Measurements from ENCODE around the gene ARPC5.

ARPC5 gene

GRCh38 chr1:183590244-183591191 lies 45.1 kb downstream of the ARPC5 start, which contains the start of gene NCF2:
Gene NCF2, minus strand, starts transcription at chr1:183590459. Its CDS starts 130 bp downstream, at chr1:183590329.
- H3K4me1 ChIP-seq (ENCODE audit: control insufficient read depth, insufficient read depth, low read length): peaks cover 14% of the 10 kb centered on the region
- no peaks in the 10 kb centered on the region for H3K36me3 ChIP-seq (ENCODE audit: control insufficient read depth, insufficient read depth, low read length)
- no peak within 1 kb of the TSS for H3K9ac ChIP-seq (ENCODE audit: low read length)
- no peaks in the 10 kb centered on the region for H3K9me3 ChIP-seq (ENCODE audit: control insufficient read depth, low read length)
- H3K27me3 ChIP-seq (ENCODE audit: control insufficient read depth, insufficient read depth, low read length): no peaks in the 10 kb centered on the region
- H3K4me3 ChIP-seq (ENCODE audit: low read length): no peak within 1 kb of the TSS

DNA sequence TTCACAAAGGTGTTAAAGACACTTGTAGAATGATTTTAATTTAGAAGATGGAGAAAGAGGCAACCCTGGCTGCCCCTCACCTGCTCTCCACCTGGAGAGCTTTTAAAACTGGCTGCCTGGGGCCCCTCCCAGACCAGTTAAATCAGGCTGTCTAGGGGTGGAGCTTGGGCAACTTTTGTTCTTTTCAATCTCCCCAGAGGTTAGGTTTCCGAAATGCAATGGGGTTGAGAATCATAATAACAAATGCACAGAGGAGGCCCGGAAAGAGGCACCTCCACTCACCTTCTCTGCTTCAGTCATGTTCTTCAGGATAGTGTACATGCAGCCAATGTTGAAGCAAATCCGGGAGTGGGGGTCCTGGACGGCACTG lies 45.7 kb downstream of the ARPC5 start:
- H3K9ac ChIP-seq (ENCODE audit: low read length): no peak overlapping the region
- H3K36me3 ChIP-seq (ENCODE audit: control insufficient read depth, insufficient read depth, low read length): no peaks in the 10 kb centered on the region
- H3K27me3 ChIP-seq (ENCODE audit: control insufficient read depth, insufficient read depth, low read length): no peaks in the 10 kb centered on the region
- no peak overlapping the region for H3K4me3 ChIP-seq (ENCODE audit: low read length)
- peaks cover 14% of the 10 kb centered on the region for H3K4me1 ChIP-seq (ENCODE audit: control insufficient read depth, insufficient read depth, low read length)
- no peaks in the 10 kb centered on the region for H3K9me3 ChIP-seq (ENCODE audit: control insufficient read depth, low read length)

DNA sequence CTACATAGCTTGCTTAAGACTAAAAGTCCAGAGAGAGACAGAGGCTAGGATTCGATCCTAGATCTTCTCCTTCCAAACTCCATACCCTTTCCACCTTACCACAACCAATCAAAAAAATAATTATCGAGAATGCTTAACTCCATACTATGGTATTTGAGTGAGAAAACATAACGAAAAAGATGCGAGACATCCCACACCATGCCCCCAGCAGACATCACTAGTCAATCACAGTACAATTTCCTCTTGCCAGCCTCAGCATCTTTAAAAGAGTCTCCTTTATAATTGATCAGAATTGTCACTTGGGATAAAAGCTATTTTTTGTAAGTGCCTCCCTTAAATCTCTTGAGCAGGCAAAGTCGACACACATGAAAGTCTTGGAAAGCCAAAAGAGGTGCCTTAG lies 46.2 kb downstream of the ARPC5 start:
- H3K4me1 ChIP-seq (ENCODE audit: control insufficient read depth, insufficient read depth, low read length): peaks cover 14% of the 10 kb centered on the region
- H3K27me3 ChIP-seq (ENCODE audit: control insufficient read depth, insufficient read depth, low read length): no peaks in the 10 kb centered on the region
- no peak overlapping the region for H3K9ac ChIP-seq (ENCODE audit: low read length)
- no peak overlapping the region for H3K4me3 ChIP-seq (ENCODE audit: low read length)
- no peaks in the 10 kb centered on the region for H3K36me3 ChIP-seq (ENCODE audit: control insufficient read depth, insufficient read depth, low read length)
- no peaks in the 10 kb centered on the region for H3K9me3 ChIP-seq (ENCODE audit: control insufficient read depth, low read length)

DNA sequence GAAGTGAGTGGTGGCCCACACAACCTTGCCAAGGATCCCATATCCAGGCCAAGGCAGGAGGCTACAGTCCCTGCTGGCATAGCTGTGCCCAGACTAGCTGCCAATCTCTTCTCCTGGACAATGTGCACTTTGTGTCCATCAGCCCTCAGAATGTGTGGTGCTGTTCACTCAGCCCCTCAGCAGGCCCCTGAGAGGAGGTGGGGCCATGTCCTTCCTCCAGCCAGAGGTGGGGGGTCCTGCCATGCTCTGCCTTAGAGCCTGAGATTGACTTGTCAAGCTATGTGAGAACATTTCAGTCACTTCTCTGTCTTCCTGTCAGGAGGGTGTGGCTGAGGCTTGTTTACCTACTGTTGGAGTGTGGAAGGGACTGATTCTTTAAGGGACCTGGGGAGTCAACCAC lies 46.8 kb downstream of the ARPC5 start:
- Histone ChIP-seq H3K4me3 (ENCODE audit: low read length) (no peak overlapping the region), H3K27me3 (ENCODE audit: control insufficient read depth, insufficient read depth, low read length) (no peaks in the 10 kb centered on the region), H3K4me1 (ENCODE audit: control insufficient read depth, insufficient read depth, low read length) (peaks cover 14% of the 10 kb centered on the region), H3K9me3 (ENCODE audit: control insufficient read depth, low read length) (no peaks in the 10 kb centered on the region), H3K36me3 (ENCODE audit: control insufficient read depth, insufficient read depth, low read length) (no peaks in the 10 kb centered on the region), H3K9ac (ENCODE audit: low read length) (no peak overlapping the region)

DNA sequence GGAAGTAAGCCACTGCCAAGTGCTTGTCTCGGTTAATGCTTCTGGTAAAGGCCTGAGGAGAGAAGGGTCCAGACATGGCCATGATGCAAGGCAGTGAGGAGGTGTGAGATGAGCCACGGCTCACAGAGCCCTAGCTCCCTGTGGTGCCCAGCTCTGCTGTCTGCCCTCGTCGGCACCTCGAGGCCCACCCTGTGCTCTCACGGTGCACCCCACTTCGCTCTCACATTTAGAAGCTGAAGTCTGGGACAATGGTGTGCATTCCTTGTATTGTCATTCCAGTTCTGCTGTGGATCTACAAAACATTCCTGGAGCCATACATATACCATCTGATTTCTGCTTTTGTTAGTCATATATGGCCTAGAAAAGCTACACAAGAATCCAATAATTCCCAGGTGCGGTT lies 48.7 kb downstream of the ARPC5 start:
- Histone ChIP-seq H3K4me1 (ENCODE audit: control insufficient read depth, insufficient read depth, low read length) (peaks cover 14% of the 10 kb centered on the region), H3K4me3 (ENCODE audit: low read length) (no peak overlapping the region), H3K9ac (ENCODE audit: low read length) (no peak overlapping the region), H3K27me3 (ENCODE audit: control insufficient read depth, insufficient read depth, low read length) (no peaks in the 10 kb centered on the region), H3K36me3 (ENCODE audit: control insufficient read depth, insufficient read depth, low read length) (no peaks in the 10 kb centered on the region), H3K9me3 (ENCODE audit: control insufficient read depth, low read length) (no peaks in the 10 kb centered on the region)

DNA sequence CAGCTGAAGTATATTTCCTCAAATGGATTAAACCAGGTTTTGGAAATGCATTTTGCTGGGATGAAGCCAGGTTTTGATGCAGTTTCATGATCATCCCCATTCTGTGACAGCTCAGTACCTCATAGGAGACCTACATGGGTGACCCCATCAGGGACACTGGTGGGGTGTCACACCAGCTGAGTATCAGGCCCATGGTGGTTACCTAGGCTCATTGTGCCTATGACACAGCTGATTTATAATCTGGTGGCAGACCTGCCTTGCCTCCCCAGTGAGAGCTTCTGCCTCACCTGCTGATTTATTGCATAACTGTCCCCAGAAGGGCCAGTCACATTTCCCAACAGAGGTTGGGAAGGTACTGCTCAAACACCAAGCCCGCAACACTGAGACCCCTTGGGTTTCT lies 49.1 kb downstream of the ARPC5 start:
- no peaks in the 10 kb centered on the region for H3K36me3 ChIP-seq (ENCODE audit: control insufficient read depth, insufficient read depth, low read length)
- H3K4me3 ChIP-seq (ENCODE audit: low read length): no peak overlapping the region
- no peaks in the 10 kb centered on the region for H3K9me3 ChIP-seq (ENCODE audit: control insufficient read depth, low read length)
- H3K27me3 ChIP-seq (ENCODE audit: control insufficient read depth, insufficient read depth, low read length): no peaks in the 10 kb centered on the region
- H3K9ac ChIP-seq (ENCODE audit: low read length): no peak overlapping the region
- peaks cover 14% of the 10 kb centered on the region for H3K4me1 ChIP-seq (ENCODE audit: control insufficient read depth, insufficient read depth, low read length)

DNA sequence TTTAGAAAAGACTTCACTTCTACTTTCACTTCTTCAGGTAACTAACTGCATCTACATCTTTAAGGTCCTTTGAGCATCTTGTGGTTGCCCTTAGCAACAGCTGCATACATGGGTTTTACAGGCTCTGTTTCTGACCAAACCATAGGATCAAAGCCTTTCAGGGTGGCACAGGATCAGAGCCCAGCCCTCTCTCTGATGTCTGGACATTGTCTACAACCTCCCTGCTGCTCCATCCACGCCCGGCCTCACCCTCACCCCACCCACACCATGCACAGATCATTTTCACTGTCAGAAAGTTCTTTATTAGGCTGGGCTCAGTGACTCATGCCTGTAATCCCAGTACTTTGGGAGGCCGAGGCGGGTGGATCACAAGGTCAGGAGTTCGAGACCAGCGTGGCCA lies 50.5 kb downstream of the ARPC5 start:
- H3K27me3 ChIP-seq (ENCODE audit: control insufficient read depth, insufficient read depth, low read length): no peaks in the 10 kb centered on the region
- peaks cover 8% of the 10 kb centered on the region for H3K4me1 ChIP-seq (ENCODE audit: control insufficient read depth, insufficient read depth, low read length)
- H3K36me3 ChIP-seq (ENCODE audit: control insufficient read depth, insufficient read depth, low read length): no peaks in the 10 kb centered on the region
- H3K9ac ChIP-seq (ENCODE audit: low read length): no peak overlapping the region
- no peaks in the 10 kb centered on the region for H3K9me3 ChIP-seq (ENCODE audit: control insufficient read depth, low read length)
- H3K4me3 ChIP-seq (ENCODE audit: low read length): no peak overlapping the region

- Histone ChIP-seq H3K9me3 (ENCODE audit: control insufficient read depth, low read length) (no peaks in the 10 kb centered on the region), H3K4me1 (ENCODE audit: control insufficient read depth, insufficient read depth, low read length) (peaks cover 4% of the 10 kb centered on the region), H3K27me3 (ENCODE audit: control insufficient read depth, insufficient read depth, low read length) (no peaks in the 10 kb centered on the region), H3K4me3 (ENCODE audit: low read length) (no peak overlapping the region), H3K9ac (ENCODE audit: low read length) (no peak overlapping the region), H3K36me3 (ENCODE audit: control insufficient read depth, insufficient read depth, low read length) (no peaks in the 10 kb centered on the region)
These were observed 51.4 kb downstream of the ARPC5 start for GRCh38 chr1:183584147-183584546.

- H3K36me3 ChIP-seq (ENCODE audit: control insufficient read depth, insufficient read depth, low read length): no peaks in the 10 kb centered on the region
- H3K4me1 ChIP-seq (ENCODE audit: control insufficient read depth, insufficient read depth, low read length): no peaks in the 10 kb centered on the region
- no peak overlapping the region for H3K9ac ChIP-seq (ENCODE audit: low read length)
- H3K9me3 ChIP-seq (ENCODE audit: control insufficient read depth, low read length): no peaks in the 10 kb centered on the region
- H3K4me3 ChIP-seq (ENCODE audit: low read length): no peak overlapping the region
- H3K27me3 ChIP-seq (ENCODE audit: control insufficient read depth, insufficient read depth, low read length): no peaks in the 10 kb centered on the region
These were observed 52.1 kb downstream of the ARPC5 start for GRCh38 chr1:183583466-183583865.

- Histone ChIP-seq H3K4me3 (ENCODE audit: low read length) (no peak overlapping the region), H3K9me3 (ENCODE audit: control insufficient read depth, low read length) (no peaks in the 10 kb centered on the region), H3K27me3 (ENCODE audit: control insufficient read depth, insufficient read depth, low read length) (no peaks in the 10 kb centered on the region), H3K4me1 (ENCODE audit: control insufficient read depth, insufficient read depth, low read length) (no peaks in the 10 kb centered on the region), H3K9ac (ENCODE audit: low read length) (no peak overlapping the region), H3K36me3 (ENCODE audit: control insufficient read depth, insufficient read depth, low read length) (no peaks in the 10 kb centered on the region)
These were observed 53.4 kb downstream of the ARPC5 start for GRCh38 chr1:183582021-183582713.

GRCh38 chr1:183580281-183580682 lies 55.3 kb downstream of the ARPC5 start:
- Histone ChIP-seq H3K4me3 (ENCODE audit: low read length) (no peak overlapping the region), H3K27me3 (ENCODE audit: control insufficient read depth, insufficient read depth, low read length) (no peaks in the 10 kb centered on the region), H3K4me1 (ENCODE audit: control insufficient read depth, insufficient read depth, low read length) (no peaks in the 10 kb centered on the region), H3K9ac (ENCODE audit: low read length) (no peak overlapping the region), H3K9me3 (ENCODE audit: control insufficient read depth, low read length) (no peaks in the 10 kb centered on the region), H3K36me3 (ENCODE audit: control insufficient read depth, insufficient read depth, low read length) (no peaks in the 10 kb centered on the region)

GRCh38 chr1:183578856-183579255 lies 56.7 kb downstream of the ARPC5 start:
- Histone ChIP-seq H3K9ac (ENCODE audit: low read length) (no peak overlapping the region), H3K9me3 (ENCODE audit: control insufficient read depth, low read length) (no peaks in the 10 kb centered on the region), H3K36me3 (ENCODE audit: control insufficient read depth, insufficient read depth, low read length) (no peaks in the 10 kb centered on the region), H3K27me3 (ENCODE audit: control insufficient read depth, insufficient read depth, low read length) (no peaks in the 10 kb centered on the region), H3K4me3 (ENCODE audit: low read length) (no peak overlapping the region), H3K4me1 (ENCODE audit: control insufficient read depth, insufficient read depth, low read length) (no peaks in the 10 kb centered on the region)

Measured in mucosa of stomach (tissue), 1 donor.